ENCODE data around the gene FLACC1.
"Not testable (repeated sequence)": the region's sequence is repeated elsewhere in the genome, so short reads cannot be mapped to it uniquely, and the experiment has no call there.

FLACC1 gene

GRCh38 chr2:201348758-201349157 lies 8.4 kb downstream of the FLACC1 start:
- no peak for DNase-seq

- DNase-seq: no peak
These were observed 10.0 kb downstream of the FLACC1 start for GRCh38 chr2:201347138-201347537.

GRCh38 chr2:201345625-201346213 lies 11.4 kb downstream of the FLACC1 start:
- no peak for DNase-seq

- DNase-seq: no peak
These were observed 12.3 kb downstream of the FLACC1 start for GRCh38 chr2:201344663-201345366.

GRCh38 chr2:201343559-201343958 lies 13.6 kb downstream of the FLACC1 start:
- DNase-seq: no peak

- no peak for DNase-seq
These were observed 14.2 kb downstream of the FLACC1 start for GRCh38 chr2:201342923-201343322.

- DNase-seq: no peak
These were observed 27.7 kb downstream of the FLACC1 start for GRCh38 chr2:201329409-201329808.

- DNase-seq: no peak
These were observed 29.5 kb downstream of the FLACC1 start for GRCh38 chr2:201327678-201328077.

GRCh38 chr2:201322772-201323171 lies 34.4 kb downstream of the FLACC1 start:
- DNase-seq: no peak

GRCh38 chr2:201320701-201321100 lies 36.4 kb downstream of the FLACC1 start:
- no peak for DNase-seq

GRCh38 chr2:201320257-201320656 lies 36.9 kb downstream of the FLACC1 start:
- DNase-seq: no peak

- DNase-seq: no peak
These were observed 37.6 kb downstream of the FLACC1 start for GRCh38 chr2:201319511-201319910.

GRCh38 chr2:201313362-201313761 lies 43.8 kb downstream of the FLACC1 start:
- DNase-seq: no peak

- DNase-seq: no peak
These were observed 48.2 kb downstream of the FLACC1 start for GRCh38 chr2:201308914-201309313.

GRCh38 chr2:201307876-201308275 lies 49.3 kb downstream of the FLACC1 start:
- no peak for DNase-seq

GRCh38 chr2:201299929-201300328 lies 57.2 kb downstream of the FLACC1 start:
- not testable (repeated sequence) for DNase-seq

- DNase-seq: no peak
These were observed 58.6 kb downstream of the FLACC1 start for GRCh38 chr2:201298462-201299052.

- DNase-seq: not testable (repeated sequence)
These were observed 66.5 kb downstream of the FLACC1 start for GRCh38 chr2:201290457-201291148.

- no peak for DNase-seq
These were observed 71.6 kb downstream of the FLACC1 start for GRCh38 chr2:201285499-201285898.

GRCh38 chr2:201280191-201281040 lies 76.7 kb downstream of the FLACC1 start:
- DNase-seq: no peak

GRCh38 chr2:201279079-201279478 lies 78.1 kb downstream of the FLACC1 start:
- no peak for DNase-seq

GRCh38 chr2:201276511-201276910 lies 80.6 kb downstream of the FLACC1 start:
- no peak for DNase-seq

- DNase-seq: no peak
These were observed 81.2 kb downstream of the FLACC1 start for GRCh38 chr2:201275990-201276389.
